ENCODE measurements around the gene SLC35F5.

DNA sequence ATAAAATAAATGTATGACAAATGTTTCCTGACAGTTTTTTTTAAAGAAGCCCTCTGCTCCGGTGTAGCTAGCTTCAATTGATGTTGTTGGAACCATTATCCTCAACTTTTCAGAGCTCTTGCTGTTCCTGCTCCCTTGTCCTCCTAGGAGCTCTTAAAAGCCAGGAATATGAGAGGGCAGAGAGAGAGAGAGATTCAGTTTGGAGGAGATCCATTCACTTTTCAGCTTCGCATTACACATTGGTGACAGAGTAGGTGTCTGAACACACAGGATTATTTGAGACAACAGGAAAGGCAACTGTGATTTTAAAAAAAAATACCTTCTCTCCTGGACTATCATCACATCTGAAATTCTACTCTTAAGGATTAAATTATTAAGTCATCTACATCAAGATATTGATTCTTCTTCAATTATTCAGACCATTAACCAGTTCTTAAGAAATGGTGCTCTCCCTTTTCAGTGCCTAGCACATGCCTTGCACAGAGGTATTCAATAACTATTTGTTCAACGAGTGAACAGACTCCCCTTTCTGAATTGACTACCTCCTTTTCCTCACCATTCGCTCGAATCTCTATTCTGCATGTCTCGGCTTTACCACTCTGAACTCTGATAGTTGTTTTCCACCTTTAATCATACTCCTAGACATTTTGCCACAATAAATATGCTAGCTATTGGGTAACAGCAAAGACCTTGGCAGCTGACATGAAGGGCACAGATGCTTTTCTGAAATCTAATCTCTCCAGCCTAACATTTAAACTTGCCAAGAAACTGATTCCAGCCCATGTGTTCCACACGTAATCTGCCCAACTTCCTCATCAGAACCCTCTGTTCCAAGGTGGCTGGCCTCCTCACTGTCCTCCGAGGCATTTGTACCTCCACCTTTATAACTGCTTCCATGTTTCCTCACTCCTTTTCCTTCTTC is 28.6 kb upstream of the SLC35F5 start:
- TF ChIP-seq, protein P1, sequence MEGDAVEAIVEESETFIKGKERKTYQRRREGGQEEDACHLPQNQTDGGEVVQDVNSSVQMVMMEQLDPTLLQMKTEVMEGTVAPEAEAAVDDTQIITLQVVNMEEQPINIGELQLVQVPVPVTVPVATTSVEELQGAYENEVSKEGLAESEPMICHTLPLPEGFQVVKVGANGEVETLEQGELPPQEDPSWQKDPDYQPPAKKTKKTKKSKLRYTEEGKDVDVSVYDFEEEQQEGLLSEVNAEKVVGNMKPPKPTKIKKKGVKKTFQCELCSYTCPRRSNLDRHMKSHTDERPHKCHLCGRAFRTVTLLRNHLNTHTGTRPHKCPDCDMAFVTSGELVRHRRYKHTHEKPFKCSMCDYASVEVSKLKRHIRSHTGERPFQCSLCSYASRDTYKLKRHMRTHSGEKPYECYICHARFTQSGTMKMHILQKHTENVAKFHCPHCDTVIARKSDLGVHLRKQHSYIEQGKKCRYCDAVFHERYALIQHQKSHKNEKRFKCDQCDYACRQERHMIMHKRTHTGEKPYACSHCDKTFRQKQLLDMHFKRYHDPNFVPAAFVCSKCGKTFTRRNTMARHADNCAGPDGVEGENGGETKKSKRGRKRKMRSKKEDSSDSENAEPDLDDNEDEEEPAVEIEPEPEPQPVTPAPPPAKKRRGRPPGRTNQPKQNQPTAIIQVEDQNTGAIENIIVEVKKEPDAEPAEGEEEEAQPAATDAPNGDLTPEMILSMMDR (conservative IDR thresholded peaks at IDR 0.05; ENCODE audit: low read length): no peak
- no peak for TF ChIP-seq EZH2phosphoT487 (IDR thresholded peaks at IDR 0.05; ENCODE audit: borderline replicate concordance, low read depth, low read length)
